ENCODE results near the gene MST1.

The MST1 gene

GRCh38 chr3:49686769-49687423, 2.4 kb downstream of the MST1 start:
- TF ChIP-seq EGR1 (IDR thresholded peaks at IDR 0.05): peak; percentile 71; the same call in 1 of the 2 replicates

GRCh38 chr3:49683162-49683561, 6.1 kb downstream of the MST1 start:
- TF ChIP-seq ZBTB7A (IDR thresholded peaks at IDR 0.05; ENCODE audit: low read depth): no peak
- TF ChIP-seq CEBPB (IDR thresholded peaks at IDR 0.05): no peak
- TF ChIP-seq EGR1 (IDR thresholded peaks at IDR 0.05): peak; percentile 63; the same call in 1 of the 2 replicates
- peak; percentile 74 for TF ChIP-seq TEAD4 (IDR thresholded peaks at IDR 0.05)

DNA sequence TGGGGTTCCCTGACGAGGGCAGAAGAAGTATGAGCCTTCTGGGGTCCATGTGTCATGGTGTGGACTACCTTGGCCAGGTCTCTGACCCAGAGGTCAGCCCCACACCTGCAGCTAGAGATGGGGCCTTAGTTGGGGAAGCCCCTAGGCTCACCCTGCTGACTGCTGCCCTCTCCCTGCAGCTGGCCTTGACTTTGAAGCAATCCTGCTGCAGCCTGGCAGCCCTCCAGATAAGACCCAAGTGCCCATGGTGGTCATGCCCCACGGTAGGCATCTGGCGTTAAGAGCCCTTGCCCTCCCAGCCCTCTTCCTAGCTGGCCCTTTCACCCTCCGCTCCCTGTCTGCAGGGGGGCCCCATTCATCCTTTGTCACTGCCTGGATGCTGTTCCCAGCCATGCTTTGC, 7.7 kb downstream of the MST1 start:
- TF ChIP-seq NFIC (IDR thresholded peaks at IDR 0.05): no peak

DNA sequence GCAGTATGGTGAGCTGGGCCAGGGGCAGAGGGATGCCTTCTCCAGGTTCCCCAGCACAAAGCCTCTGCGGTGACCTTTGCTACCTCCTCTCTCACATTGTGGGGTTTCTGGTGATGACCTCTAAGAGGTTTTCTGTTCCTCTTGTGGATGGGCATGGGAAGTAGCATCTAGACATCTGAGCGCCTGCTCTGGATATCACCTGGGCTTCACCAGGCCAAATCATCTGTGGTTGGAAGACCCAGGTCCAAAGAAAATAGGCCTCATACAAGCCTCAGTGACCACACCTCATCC, 8.1 kb downstream of the MST1 start:
- TF ChIP-seq TEAD4 (IDR thresholded peaks at IDR 0.05): no peak
- TF ChIP-seq EGR1 (IDR thresholded peaks at IDR 0.05): no peak
- TF ChIP-seq TCF12 (IDR thresholded peaks at IDR 0.05; ENCODE audit: low read depth): no peak
- TF ChIP-seq, protein P1, sequence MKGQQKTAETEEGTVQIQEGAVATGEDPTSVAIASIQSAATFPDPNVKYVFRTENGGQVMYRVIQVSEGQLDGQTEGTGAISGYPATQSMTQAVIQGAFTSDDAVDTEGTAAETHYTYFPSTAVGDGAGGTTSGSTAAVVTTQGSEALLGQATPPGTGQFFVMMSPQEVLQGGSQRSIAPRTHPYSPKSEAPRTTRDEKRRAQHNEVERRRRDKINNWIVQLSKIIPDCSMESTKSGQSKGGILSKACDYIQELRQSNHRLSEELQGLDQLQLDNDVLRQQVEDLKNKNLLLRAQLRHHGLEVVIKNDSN (IDR thresholded peaks at IDR 0.05): no peak
- TF ChIP-seq TAF1 (IDR thresholded peaks at IDR 0.05; ENCODE audit: low read depth): no peak
- no peak for TF ChIP-seq CEBPB (IDR thresholded peaks at IDR 0.05)
- TF ChIP-seq EP300 (IDR thresholded peaks at IDR 0.05; ENCODE audit: borderline replicate concordance): no peak
- no peak for TF ChIP-seq FOXM1 (IDR thresholded peaks at IDR 0.05; ENCODE audit: borderline replicate concordance, low read depth)
- TF ChIP-seq REST (IDR thresholded peaks at IDR 0.05; ENCODE audit: low read depth): no peak
- no peak for TF ChIP-seq NFIC (IDR thresholded peaks at IDR 0.05)
- TF ChIP-seq YY1 (IDR thresholded peaks at IDR 0.05; ENCODE audit: low read depth): no peak
- TF ChIP-seq, protein P2, sequence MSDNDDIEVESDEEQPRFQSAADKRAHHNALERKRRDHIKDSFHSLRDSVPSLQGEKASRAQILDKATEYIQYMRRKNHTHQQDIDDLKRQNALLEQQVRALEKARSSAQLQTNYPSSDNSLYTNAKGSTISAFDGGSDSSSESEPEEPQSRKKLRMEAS (IDR thresholded peaks at IDR 0.05): no peak
- no peak for TF ChIP-seq ZBTB7A (IDR thresholded peaks at IDR 0.05; ENCODE audit: low read depth)

DNA sequence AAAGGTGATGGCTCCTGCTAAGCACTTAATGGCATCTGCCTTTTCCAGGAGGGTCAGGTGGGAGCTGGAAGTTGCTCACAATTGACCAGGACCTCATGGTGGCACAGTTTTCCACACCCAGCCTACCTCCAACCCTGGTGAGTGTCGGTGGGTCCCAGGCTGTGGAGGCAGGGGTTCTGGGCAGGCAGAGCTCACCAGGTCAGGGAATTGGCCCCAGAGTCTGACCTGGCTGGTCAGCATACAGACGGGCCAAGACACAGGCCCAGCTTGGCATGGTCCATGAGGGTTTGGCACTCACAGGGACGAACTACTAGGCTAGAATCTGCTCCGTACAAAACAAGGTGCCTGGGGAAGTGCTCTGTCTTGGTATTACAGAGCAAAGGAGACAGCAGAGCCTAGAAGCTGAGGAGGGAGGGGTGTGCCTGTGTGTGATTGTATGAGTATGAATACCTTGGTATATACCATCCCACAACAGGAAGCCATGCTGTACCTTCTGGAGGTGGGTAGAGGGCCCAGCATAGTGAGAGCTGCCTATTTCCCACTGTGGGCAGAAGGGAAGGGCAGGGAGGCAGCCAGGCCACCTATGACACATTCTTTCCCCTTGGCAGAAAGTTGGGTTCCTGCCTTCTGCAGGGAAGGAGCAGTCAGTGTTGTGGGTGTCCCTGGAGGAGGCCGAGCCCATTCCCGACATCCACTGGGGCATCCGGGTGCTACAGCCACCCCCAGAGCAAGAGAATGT, 8.6 kb downstream of the MST1 start:
- TF ChIP-seq ZBTB7A (IDR thresholded peaks at IDR 0.05; ENCODE audit: low read depth) (no peak), RAD21 (IDR thresholded peaks at IDR 0.05; ENCODE audit: low read depth) (no peak), TAF1 (IDR thresholded peaks at IDR 0.05; ENCODE audit: low read depth) (no peak), REST (IDR thresholded peaks at IDR 0.05; ENCODE audit: low read depth) (no peak), EP300 (IDR thresholded peaks at IDR 0.05; ENCODE audit: borderline replicate concordance) (no peak), YY1 (IDR thresholded peaks at IDR 0.05; ENCODE audit: low read depth) (no peak), NFIC (IDR thresholded peaks at IDR 0.05) (no peak), FOXM1 (IDR thresholded peaks at IDR 0.05; ENCODE audit: borderline replicate concordance, low read depth) (no peak), EGR1 (IDR thresholded peaks at IDR 0.05) (no peak)
- TF ChIP-seq, protein P2 (IDR thresholded peaks at IDR 0.05): no peak
- TF ChIP-seq, protein P1 (IDR thresholded peaks at IDR 0.05): no peak

GRCh38 chr3:49675912-49676311, 13.4 kb downstream of the MST1 start:
- TF ChIP-seq TCF12 (IDR thresholded peaks at IDR 0.05; ENCODE audit: low read depth) (no peak), EGR1 (IDR thresholded peaks at IDR 0.05) (no peak), CEBPB (IDR thresholded peaks at IDR 0.05) (no peak), NFIC (IDR thresholded peaks at IDR 0.05) (no peak), RAD21 (IDR thresholded peaks at IDR 0.05; ENCODE audit: low read depth) (no peak), EP300 (IDR thresholded peaks at IDR 0.05; ENCODE audit: borderline replicate concordance) (no peak)
- TF ChIP-seq, protein P1 (IDR thresholded peaks at IDR 0.05): no peak

All from Ishikawa (cell line).